GM10266 (cell line): ENCODE measurements around the gene ZNF615.
"Not testable (repeated sequence)": the region's sequence is repeated elsewhere in the genome, so short reads cannot be mapped to it uniquely, and the experiment has no call there.

Experiments used
- DNase-seq: peaks from one replicate; pipeline ENCODE4 v3.0.0; 2012; ENCODE audit errors: extremely low spot score
- CTCF ChIP-seq: IDR thresholded peaks from 2 replicates; pipeline ENCODE4 v1.5.1; 2012; ENCODE audit warnings: mild to moderate bottlenecking, low read depth; ENCODE audit not compliant: control insufficient read depth, insufficient read depth; ENCODE audit errors: missing control alignments

Gene ZNF615

GRCh38 chr19:52028027-52028779, 20.2 kb upstream of the ZNF615 start, which contains the start of gene ZNF614:
Gene ZNF614 (minus strand): TSS chr19:52028379. CDS start chr19:52025745, 2,634 bp downstream.
- DNase-seq: peak; percentile 86

GRCh38 chr19:52026255-52026990, 18.4 kb upstream of the ZNF615 start:
- not testable (repeated sequence) for DNase-seq

More at GRCh38 chr19:52028027-52028779, 20.2 kb upstream of the ZNF615 start, which contains the start of gene ZNF614:
- no peak for TF ChIP-seq CTCF

DNA sequence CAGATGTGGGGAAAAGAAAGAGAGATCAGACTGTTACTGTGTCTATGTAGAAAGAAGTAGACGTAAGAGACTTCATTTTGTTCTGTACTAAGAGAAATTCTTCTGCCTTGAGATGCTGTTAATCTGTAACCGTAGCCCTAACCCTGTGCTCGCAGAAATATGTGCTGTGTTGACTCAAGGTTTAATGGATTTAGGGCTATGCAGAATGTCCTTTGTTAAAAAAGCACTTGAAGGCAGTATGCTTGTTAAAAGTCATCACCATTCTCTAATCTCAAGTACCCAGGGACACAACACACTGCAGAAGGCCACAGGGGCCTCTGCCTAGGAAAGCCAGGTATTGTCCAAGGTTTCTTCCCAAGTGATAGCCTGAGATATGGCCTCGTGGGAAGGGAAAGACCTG, 16.5 kb upstream of the ZNF615 start:
- DNase-seq: not testable (repeated sequence)

GRCh38 chr19:52022193-52022592, 14.2 kb upstream of the ZNF615 start:
- no peak for TF ChIP-seq CTCF
- no peak for DNase-seq

DNA sequence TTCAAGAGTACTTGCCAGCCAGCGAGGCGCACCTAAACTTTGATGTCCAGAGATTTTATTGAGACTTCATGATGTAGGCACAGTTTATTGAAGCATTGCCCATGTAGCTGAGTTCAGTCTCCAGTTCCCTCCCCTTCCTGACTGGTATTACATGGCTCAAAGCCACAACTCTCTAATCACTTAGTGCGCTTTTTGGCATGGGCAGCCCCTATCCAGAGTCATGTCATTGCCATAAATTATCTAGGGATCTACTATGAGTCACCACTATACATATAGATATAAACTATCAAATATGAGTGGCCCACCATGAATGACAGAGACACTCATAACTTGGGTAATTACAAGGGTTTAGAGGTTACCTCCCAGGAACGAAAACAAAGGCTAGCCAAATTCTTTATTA, 12.5 kb upstream of the ZNF615 start:
- no peak for DNase-seq

GRCh38 chr19:52010674-52011073, 2.7 kb upstream of the ZNF615 start:
- DNase-seq: no peak
- TF ChIP-seq CTCF: no peak

More for the DNA sequence above, 12.5 kb upstream of the ZNF615 start:
- no peak for TF ChIP-seq CTCF

- no peak for DNase-seq
- no peak for TF ChIP-seq CTCF
Observed at GRCh38 chr19:52007451-52007805, 583 bp downstream of the ZNF615 start.

DNA sequence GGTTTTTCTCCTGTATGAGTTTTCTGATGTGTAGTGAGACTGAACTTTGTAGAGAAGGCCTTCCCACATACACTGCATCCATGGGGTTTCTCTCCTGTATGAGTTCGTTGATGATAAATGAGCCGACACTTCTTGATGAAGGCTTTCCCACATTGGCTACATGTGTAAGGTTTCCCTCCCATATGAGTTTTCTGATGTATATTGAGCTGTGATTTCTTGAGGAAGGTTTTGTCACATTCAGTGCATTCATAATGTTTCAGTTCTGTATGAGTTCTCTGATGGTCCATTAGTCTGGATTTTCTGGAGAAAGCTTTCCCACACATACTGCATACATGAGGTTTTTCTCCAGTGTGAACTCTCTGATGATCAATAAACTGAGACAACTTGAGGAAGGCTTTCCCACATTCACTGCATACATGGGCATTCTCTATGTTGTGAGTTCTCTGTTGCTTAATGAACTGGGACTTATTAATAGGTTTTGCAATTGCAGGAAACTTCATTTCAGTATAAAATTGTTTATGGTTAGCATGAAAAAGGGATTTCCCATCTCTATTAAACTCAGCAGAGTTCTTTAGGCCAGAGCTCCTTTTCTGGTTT, 13.9 kb downstream of the ZNF615 start:
- TF ChIP-seq CTCF: no peak
- no peak for DNase-seq
